HFFc6 (cell line): ENCODE measurements around the gene CDH13. TPM values are rescaled to one million over a fixed set of nuclear protein-coding genes. Genes with fewer than 3 reads are reported as not detected.

ENCODE experiments used
- DNase-seq: peaks from one replicate; pipeline ENCODE4 v3.0.0-alpha.2; 2018
- H3K27ac Mint-ChIP-seq: 2 replicates; pipeline ENCODE4 v1.8.0; 2020; ENCODE audit warnings: mild to moderate bottlenecking, mixed read lengths
- H3K27me3 Mint-ChIP-seq: 2 replicates; pipeline ENCODE4 v1.8.0; 2021; ENCODE audit warnings: mild to moderate bottlenecking, moderate library complexity, mixed read lengths; ENCODE audit not compliant: insufficient read depth
- H3K36me3 Mint-ChIP-seq: 2 replicates; pipeline ENCODE4 v1.8.0; 2021; ENCODE audit warnings: low read depth, mixed read lengths
- H3K4me1 Mint-ChIP-seq: 2 replicates; pipeline ENCODE4 v1.8.0; 2020; ENCODE audit warnings: low read depth, mixed read lengths
- H3K4me3 Mint-ChIP-seq: 2 replicates; pipeline ENCODE4 v1.8.0; 2020; ENCODE audit warnings: mild to moderate bottlenecking, moderate library complexity, mixed read lengths
- H3K9me3 Mint-ChIP-seq: 2 replicates; pipeline ENCODE4 v1.8.0; 2020; ENCODE audit warnings: mild to moderate bottlenecking, mixed read lengths
- CTCF ChIP-seq: fragments of 200-600 bp; sonication (generic); IDR thresholded peaks from 2 replicates; pipeline ENCODE4 v1.5.0; 2021; ENCODE audit warnings: antibody characterized with exemption, mild to moderate bottlenecking
- total RNA-seq, 6 experiments: library from RNA; stranded (reverse); fragmentation: NEBNext Ultra II Directional; extraction: Animal tissue kit (Norgen Biotek cat#: 25700); gene quantifications; 2 replicates in 1 of 6; 3 replicates in 5 of 6; pipeline ENCODE4 v1.2.3, GENCODE V29; 2021

Gene CDH13
- total RNA-seq, 6 experiments from 2014 or later: 3.6 to 14.7 (median 4.7) TPM

GRCh38 chr16:83680980-83681379 lies 1054.2 kb downstream of the CDH13 start:
- Mint-ChIP-seq H3K27ac (no peak overlapping the region), H3K4me1 (no peaks in the 10 kb centered on the region), H3K4me3 (no peak overlapping the region), H3K9me3 (peaks cover 45% of the 10 kb centered on the region), H3K36me3 (no peaks in the 10 kb centered on the region), H3K27me3 (no peaks in the 10 kb centered on the region; the same call in 1 of the 2 replicates)
- no peak for DNase-seq
- TF ChIP-seq CTCF: no peak

- Mint-ChIP-seq H3K27me3 (no peaks in the 10 kb centered on the region; the same call in 1 of the 2 replicates), H3K9me3 (peaks cover 49% of the 10 kb centered on the region), H3K4me1 (no peaks in the 10 kb centered on the region), H3K4me3 (no peak overlapping the region), H3K27ac (no peak overlapping the region), H3K36me3 (no peaks in the 10 kb centered on the region)
- DNase-seq: no peak
- TF ChIP-seq CTCF: no peak
Measured at GRCh38 chr16:83681381-83681956, 1054.7 kb downstream of the CDH13 start.

- Mint-ChIP-seq H3K36me3 (no peaks in the 10 kb centered on the region), H3K4me3 (no peak overlapping the region), H3K27me3 (peaks cover 2% of the 10 kb centered on the region), H3K4me1 (no peaks in the 10 kb centered on the region), H3K27ac (no peak overlapping the region), H3K9me3 (peaks cover 49% of the 10 kb centered on the region)
- DNase-seq: no peak
- TF ChIP-seq CTCF: no peak
Measured at GRCh38 chr16:83682116-83682867, 1055.5 kb downstream of the CDH13 start.

GRCh38 chr16:83682868-83683235 lies 1056.1 kb downstream of the CDH13 start:
- no peak for TF ChIP-seq CTCF
- Mint-ChIP-seq H3K4me1 (no peaks in the 10 kb centered on the region), H3K27me3 (peaks cover 3% of the 10 kb centered on the region), H3K4me3 (no peak overlapping the region), H3K36me3 (no peaks in the 10 kb centered on the region), H3K27ac (no peak overlapping the region), H3K9me3 (peaks cover 49% of the 10 kb centered on the region)
- no peak for DNase-seq

GRCh38 chr16:83685615-83686165 lies 1058.9 kb downstream of the CDH13 start:
- no peaks in the 10 kb centered on the region for H3K4me1 Mint-ChIP-seq
- H3K27ac Mint-ChIP-seq: no peak overlapping the region

More at GRCh38 chr16:83685615-83686165, 1058.9 kb downstream of the CDH13 start:
- TF ChIP-seq CTCF: no peak
- H3K4me3 Mint-ChIP-seq: no peak overlapping the region
- no peak for DNase-seq
- no peaks in the 10 kb centered on the region for H3K36me3 Mint-ChIP-seq
- peaks cover 49% of the 10 kb centered on the region for H3K9me3 Mint-ChIP-seq
- H3K27me3 Mint-ChIP-seq: peaks cover 3% of the 10 kb centered on the region
